Testis (tissue), 2 donors: ENCODE measurements around the gene EXO1.

Source experiments
- CTCF ChIP-seq, 3 experiments: fragments of 450-650 bp in 2 of 3; fragments of 200-600 bp in 1 of 3; sonication (generic) in 1 of 3; IDR thresholded peaks; one replicate each; pipeline ENCODE4 v1.5.1; 2016 to 2019; ENCODE audit warnings: antibody characterized with exemption in 3 of 3, mild to moderate bottlenecking in 2 of 3, moderate library complexity in 1 of 3
- POLR2A ChIP-seq: fragments of 450-650 bp; IDR thresholded peaks from one replicate; pipeline ENCODE4 v1.6.1; 2017; ENCODE audit warnings: antibody characterized with exemption, mild to moderate bottlenecking, moderate library complexity

DNA sequence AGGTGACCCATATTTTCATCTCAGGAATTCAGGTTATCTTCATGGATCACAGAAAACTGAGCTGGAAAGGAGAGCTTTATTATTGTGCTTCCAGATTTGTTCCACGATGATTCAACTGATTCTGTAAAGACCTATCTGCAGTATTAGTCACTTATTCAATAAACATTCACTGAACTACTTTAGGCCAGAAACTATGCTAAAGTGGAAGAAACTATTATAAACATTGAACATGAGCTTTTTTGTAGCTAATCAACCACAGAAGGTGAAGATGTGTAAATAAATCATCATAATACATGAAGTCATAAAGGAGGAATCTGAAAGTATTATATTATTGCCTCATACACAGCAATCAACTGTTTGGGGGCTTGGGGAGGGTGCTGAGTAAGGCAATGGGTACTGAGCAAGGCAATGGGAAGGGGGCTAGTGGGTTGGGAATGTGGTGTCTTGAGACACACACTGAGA, 30.6 kb upstream of the EXO1 start:
- TF ChIP-seq POLR2A: no peak
- no peak for TF ChIP-seq CTCF (IDR thresholded peaks at IDR 0.05)
